Uterus (tissue), 4 donors: ENCODE results near the gene TEPSIN. TPM values are rescaled to one million over a fixed set of nuclear protein-coding genes. Genes with fewer than 3 reads are reported as not detected.

ENCODE experiments used
- DNase-seq, 2 donors: peaks; one replicate each; pipeline ENCODE4 v3.0.0-alpha.2; 2019 to 2020
- H3K27ac ChIP-seq, 2 donors: fragments of 200-600 bp; sonication (generic); 1 replicate in 1 of 2; 2 replicates in 1 of 2; pipeline ENCODE4 v1.5.1; 2016 to 2018
- H3K27me3 ChIP-seq, 2 donors: fragments of 200-600 bp; sonication (generic); one replicate each; pipeline ENCODE4 v1.5.1; 2018 to 2019; ENCODE audit warnings: control low read depth in 1 of 2
- H3K36me3 ChIP-seq, 2 donors: fragments of 200-600 bp; sonication (generic); one replicate each; pipeline ENCODE4 v1.5.1; 2019; ENCODE audit warnings: control low read depth in 1 of 2
- H3K4me1 ChIP-seq, 2 donors: fragments of 200-600 bp; sonication (generic); one replicate each; pipeline ENCODE4 v1.5.1; 2018 to 2019; ENCODE audit warnings: control low read depth in 1 of 2
- H3K4me3 ChIP-seq, 2 donors: fragments of 200-600 bp; sonication (generic); 1 replicate in 1 of 2; 2 replicates in 1 of 2; pipeline ENCODE4 v1.5.1; 2018 to 2019; ENCODE audit warnings: mild to moderate bottlenecking in 1 of 2
- H3K9me3 ChIP-seq, 2 donors: fragments of 200-600 bp; sonication (generic); one replicate each; pipeline ENCODE4 v1.5.1; 2019; ENCODE audit warnings: control low read depth in 1 of 2
- CTCF ChIP-seq, 4 experiments: fragments of 200-600 bp in 2 of 4; fragments of 450-650 bp in 2 of 4; sonication (generic) in 2 of 4; IDR thresholded peaks; one replicate each; pipeline ENCODE4 v1.5.1; 2016 to 2019; ENCODE audit warnings: antibody characterized with exemption in 4 of 4, mild to moderate bottlenecking in 2 of 4, moderate library complexity in 1 of 4
- POLR2A ChIP-seq, 2 donors: fragments of 450-650 bp; IDR thresholded peaks; one replicate each; pipeline ENCODE4 v1.6.1; 2016; ENCODE audit warnings: antibody characterized with exemption in 2 of 2, mild to moderate bottlenecking in 1 of 2, moderate library complexity in 1 of 2
- intact Hi-C: fragments of 100-400 bp; cut with DNase I; formaldehyde crosslinking; loops from one replicate; pipeline ENCODE4 v1.15.1; 2023; ENCODE audit warnings: low total_unique reads
- total RNA-seq, 4 donors: library from RNA; depleted of rRNA in 3 of 4; stranded (reverse); fragments of >200 nt in 3 of 4; gene quantifications; one replicate each; pipeline versions ENCODE4 v1.1.0 to v1.2.4, GENCODE V29; 2014 to 2023
- donor health status: DM: yes; HTN: yes; CAD: no.

TEPSIN gene
- total RNA-seq, 4 donors from 2014 or later: 6.4 to 31.2 (median 22.6) TPM; not detected in 1

GRCh38 chr17:81191116-81191515, 47.7 kb downstream of the TEPSIN start:
- no peaks in the 10 kb centered on the region for H3K4me1 ChIP-seq
- H3K36me3 ChIP-seq: no peaks in the 10 kb centered on the region
- H3K27ac ChIP-seq: no peak overlapping the region
- H3K4me3 ChIP-seq: no peak overlapping the region
- DNase-seq: no peak
- no peaks in the 10 kb centered on the region for H3K9me3 ChIP-seq
- intact Hi-C loops: no loop called here
- no peaks in the 10 kb centered on the region for H3K27me3 ChIP-seq
- no peak for TF ChIP-seq CTCF (IDR thresholded peaks at IDR 0.05)

- no peak overlapping the region for H3K4me3 ChIP-seq
- H3K36me3 ChIP-seq: no peaks in the 10 kb centered on the region
- H3K4me1 ChIP-seq: no peaks in the 10 kb centered on the region
- H3K27ac ChIP-seq: no peak overlapping the region
- DNase-seq: no peak
- H3K27me3 ChIP-seq: no peaks in the 10 kb centered on the region
- TF ChIP-seq POLR2A (IDR thresholded peaks at IDR 0.05) (no peak), CTCF (IDR thresholded peaks at IDR 0.05) (no peak)
- no peaks in the 10 kb centered on the region for H3K9me3 ChIP-seq
- intact Hi-C loops: no loop called here
Observed at GRCh38 chr17:81190591-81190990, 48.3 kb downstream of the TEPSIN start.

GRCh38 chr17:81189670-81190530, 49.0 kb downstream of the TEPSIN start:
- Histone ChIP-seq H3K9me3 (no peaks in the 10 kb centered on the region), H3K27ac (no peak overlapping the region), H3K27me3 (no peaks in the 10 kb centered on the region), H3K4me3 (no peak overlapping the region), H3K36me3 (no peaks in the 10 kb centered on the region), H3K4me1 (no peaks in the 10 kb centered on the region)
- intact Hi-C loops: no loop called here
- DNase-seq: no peak
- TF ChIP-seq CTCF (IDR thresholded peaks at IDR 0.05): no peak
- no peak for TF ChIP-seq POLR2A (IDR thresholded peaks at IDR 0.05)

- H3K27me3 ChIP-seq: no peaks in the 10 kb centered on the region
- H3K4me3 ChIP-seq: no peak overlapping the region
- H3K4me1 ChIP-seq: no peaks in the 10 kb centered on the region
- TF ChIP-seq CTCF (IDR thresholded peaks at IDR 0.05) (no peak), POLR2A (IDR thresholded peaks at IDR 0.05) (no peak)
- intact Hi-C loops: no loop called here
- H3K9me3 ChIP-seq: no peaks in the 10 kb centered on the region
- H3K27ac ChIP-seq: no peak overlapping the region
- no peak for DNase-seq
- no peaks in the 10 kb centered on the region for H3K36me3 ChIP-seq
Observed at GRCh38 chr17:81189016-81189415, 49.8 kb downstream of the TEPSIN start.

GRCh38 chr17:81188491-81188840, 50.4 kb downstream of the TEPSIN start:
- H3K27me3 ChIP-seq: no peaks in the 10 kb centered on the region
- no peaks in the 10 kb centered on the region for H3K36me3 ChIP-seq

More at GRCh38 chr17:81188491-81188840, 50.4 kb downstream of the TEPSIN start:
- H3K4me3 ChIP-seq: no peak overlapping the region
- H3K9me3 ChIP-seq: no peaks in the 10 kb centered on the region
- no peaks in the 10 kb centered on the region for H3K4me1 ChIP-seq
- no peak for DNase-seq
- H3K27ac ChIP-seq: no peak overlapping the region
- TF ChIP-seq CTCF (IDR thresholded peaks at IDR 0.05) (no peak), POLR2A (IDR thresholded peaks at IDR 0.05) (no peak)
- intact Hi-C loops: no loop called here
